Activated naive CD8-positive, alpha-beta T cell treated with anti-CD3 and anti-CD28 coated beads, Interleukin-2, amount 50 U/mL, for 24 hours (primary cell): ENCODE data around the gene HTRA3.

Experiments used
- ATAC-seq: fragments of 150-1000 bp; cut with Tn5 transposase; one replicate; pipeline ENCODE4 v1.10.0; 2021
- DNase-seq: peaks from one replicate; pipeline ENCODE4 v3.0.0; 2021
- H3K27ac Mint-ChIP-seq: one replicate; pipeline ENCODE4 v1.8.0; 2021; ENCODE audit warnings: mild to moderate bottlenecking, mixed read lengths
- H3K27me3 Mint-ChIP-seq: one replicate; pipeline ENCODE4 v1.8.0; 2021; ENCODE audit warnings: mixed read lengths
- H3K36me3 Mint-ChIP-seq: one replicate; pipeline ENCODE4 v1.8.0; 2021; ENCODE audit warnings: low read depth, mixed read lengths
- H3K4me1 Mint-ChIP-seq: one replicate; pipeline ENCODE4 v1.8.0; 2021; ENCODE audit warnings: mixed read lengths
- H3K4me3 Mint-ChIP-seq: one replicate; pipeline ENCODE4 v1.8.0; 2021; ENCODE audit warnings: mild to moderate bottlenecking, moderate library complexity, mixed read lengths
- H3K9me3 Mint-ChIP-seq: one replicate; pipeline ENCODE4 v1.8.0; 2021; ENCODE audit warnings: mixed read lengths

HTRA3 gene

GRCh38 chr4:8250637-8251036 lies 18.9 kb upstream of the HTRA3 start:
- H3K4me1 Mint-ChIP-seq, result no peaks in the 10 kb centered on the region
- H3K27me3 Mint-ChIP-seq, result no peaks in the 10 kb centered on the region
- no peak overlapping the region for H3K4me3 Mint-ChIP-seq
- no peak for DNase-seq
- H3K36me3 Mint-ChIP-seq, result no peaks in the 10 kb centered on the region
- H3K27ac Mint-ChIP-seq, result no peak overlapping the region
- no peaks in the 10 kb centered on the region for H3K9me3 Mint-ChIP-seq
- no peak for ATAC-seq

- DNase-seq (no peak), ATAC-seq (no peak)
- H3K27me3 Mint-ChIP-seq, result no peaks in the 10 kb centered on the region
- H3K4me3 Mint-ChIP-seq, result no peak overlapping the region
- no peaks in the 10 kb centered on the region for H3K9me3 Mint-ChIP-seq
- H3K36me3 Mint-ChIP-seq, result no peaks in the 10 kb centered on the region
- H3K27ac Mint-ChIP-seq, result no peak overlapping the region
- H3K4me1 Mint-ChIP-seq, result no peaks in the 10 kb centered on the region
These were observed 18.3 kb upstream of the HTRA3 start for GRCh38 chr4:8251110-8251883.

- DNase-seq, result no peak
- Mint-ChIP-seq H3K9me3 (no peaks in the 10 kb centered on the region), H3K36me3 (no peaks in the 10 kb centered on the region), H3K4me1 (no peaks in the 10 kb centered on the region), H3K27ac (no peak overlapping the region), H3K27me3 (no peaks in the 10 kb centered on the region), H3K4me3 (no peak overlapping the region)
- ATAC-seq, result no peak
These were observed 17.0 kb upstream of the HTRA3 start for GRCh38 chr4:8252301-8253173.

- Mint-ChIP-seq H3K4me3 (no peak overlapping the region), H3K36me3 (no peaks in the 10 kb centered on the region), H3K27me3 (no peaks in the 10 kb centered on the region), H3K4me1 (no peaks in the 10 kb centered on the region), H3K27ac (no peak overlapping the region), H3K9me3 (no peaks in the 10 kb centered on the region)
- no peak for ATAC-seq
- DNase-seq, result no peak
These were observed 15.5 kb upstream of the HTRA3 start for GRCh38 chr4:8254076-8254475.

- Mint-ChIP-seq H3K4me1 (no peaks in the 10 kb centered on the region), H3K27ac (no peak overlapping the region), H3K9me3 (no peaks in the 10 kb centered on the region), H3K36me3 (no peaks in the 10 kb centered on the region), H3K4me3 (no peak overlapping the region), H3K27me3 (peaks cover 2% of the 10 kb centered on the region)
- no peak for DNase-seq
- ATAC-seq, result no peak
These were observed 13.7 kb upstream of the HTRA3 start for GRCh38 chr4:8255698-8256441.

- H3K9me3 Mint-ChIP-seq, result no peaks in the 10 kb centered on the region
- DNase-seq, result no peak
- peaks cover 4% of the 10 kb centered on the region for H3K27me3 Mint-ChIP-seq
- no peak for ATAC-seq
- H3K4me3 Mint-ChIP-seq, result no peak overlapping the region
- no peaks in the 10 kb centered on the region for H3K36me3 Mint-ChIP-seq
- H3K27ac Mint-ChIP-seq, result no peak overlapping the region
- no peaks in the 10 kb centered on the region for H3K4me1 Mint-ChIP-seq
These were observed 11.7 kb upstream of the HTRA3 start for GRCh38 chr4:8257854-8258253.

- H3K36me3 Mint-ChIP-seq, result no peaks in the 10 kb centered on the region
- H3K4me1 Mint-ChIP-seq, result no peaks in the 10 kb centered on the region
- no peaks in the 10 kb centered on the region for H3K9me3 Mint-ChIP-seq
- H3K27ac Mint-ChIP-seq, result no peak overlapping the region
- ATAC-seq (no peak), DNase-seq (no peak)
- no peak overlapping the region for H3K4me3 Mint-ChIP-seq
- peaks cover 5% of the 10 kb centered on the region for H3K27me3 Mint-ChIP-seq
These were observed 10.9 kb upstream of the HTRA3 start for GRCh38 chr4:8258552-8259212.

- ATAC-seq (no peak), DNase-seq (no peak)
- Mint-ChIP-seq H3K4me3 (no peak overlapping the region), H3K9me3 (no peaks in the 10 kb centered on the region), H3K36me3 (no peaks in the 10 kb centered on the region), H3K27ac (no peak overlapping the region), H3K27me3 (peaks cover 6% of the 10 kb centered on the region), H3K4me1 (no peaks in the 10 kb centered on the region)
These were observed 9.7 kb upstream of the HTRA3 start for GRCh38 chr4:8259743-8260430.

GRCh38 chr4:8260656-8261111 lies 8.9 kb upstream of the HTRA3 start:
- Mint-ChIP-seq H3K27ac (no peak overlapping the region), H3K9me3 (no peaks in the 10 kb centered on the region), H3K4me1 (no peaks in the 10 kb centered on the region), H3K4me3 (no peak overlapping the region), H3K36me3 (no peaks in the 10 kb centered on the region), H3K27me3 (peaks cover 6% of the 10 kb centered on the region)
- no peak for ATAC-seq
- no peak for DNase-seq

GRCh38 chr4:8261851-8262535 lies 7.6 kb upstream of the HTRA3 start:
- Mint-ChIP-seq H3K27me3 (peaks cover 10% of the 10 kb centered on the region), H3K4me1 (no peaks in the 10 kb centered on the region), H3K36me3 (no peaks in the 10 kb centered on the region), H3K4me3 (no peak overlapping the region), H3K27ac (no peak overlapping the region), H3K9me3 (no peaks in the 10 kb centered on the region)
- ATAC-seq, result no peak
- DNase-seq, result no peak

GRCh38 chr4:8262637-8263322 lies 6.8 kb upstream of the HTRA3 start:
- no peak for ATAC-seq
- H3K27me3 Mint-ChIP-seq, result peaks cover 10% of the 10 kb centered on the region

GRCh38 chr4:8263397-8263796 lies 6.2 kb upstream of the HTRA3 start:
- no peaks in the 10 kb centered on the region for H3K9me3 Mint-ChIP-seq
- no peaks in the 10 kb centered on the region for H3K4me1 Mint-ChIP-seq
- no peak overlapping the region for H3K27ac Mint-ChIP-seq
- no peaks in the 10 kb centered on the region for H3K36me3 Mint-ChIP-seq
- H3K4me3 Mint-ChIP-seq, result no peak overlapping the region
- peaks cover 10% of the 10 kb centered on the region for H3K27me3 Mint-ChIP-seq
- DNase-seq (no peak), ATAC-seq (no peak)

More at GRCh38 chr4:8262637-8263322, 6.8 kb upstream of the HTRA3 start:
- H3K4me1 Mint-ChIP-seq, result no peaks in the 10 kb centered on the region
- DNase-seq, result no peak
- no peak overlapping the region for H3K27ac Mint-ChIP-seq
- no peaks in the 10 kb centered on the region for H3K36me3 Mint-ChIP-seq
- H3K4me3 Mint-ChIP-seq, result no peak overlapping the region
- H3K9me3 Mint-ChIP-seq, result no peaks in the 10 kb centered on the region

- ATAC-seq, result no peak
- DNase-seq, result no peak
- Mint-ChIP-seq H3K4me3 (no peak overlapping the region), H3K36me3 (no peaks in the 10 kb centered on the region), H3K27ac (no peak overlapping the region), H3K9me3 (no peaks in the 10 kb centered on the region), H3K27me3 (peaks cover 17% of the 10 kb centered on the region), H3K4me1 (no peaks in the 10 kb centered on the region)
These were observed 5.4 kb upstream of the HTRA3 start for GRCh38 chr4:8264106-8264505.
